ENCODE measurements around the gene HSPD1. TPM values are rescaled to one million over a fixed set of nuclear protein-coding genes. Genes with fewer than 3 reads are reported as not detected.
A peak's percentile ranks its signal among the peaks of the same experiment; 100 is the strongest.

The HSPD1 gene
- total RNA-seq, 1 donor from 2014 or later, result 539 TPM

DNA sequence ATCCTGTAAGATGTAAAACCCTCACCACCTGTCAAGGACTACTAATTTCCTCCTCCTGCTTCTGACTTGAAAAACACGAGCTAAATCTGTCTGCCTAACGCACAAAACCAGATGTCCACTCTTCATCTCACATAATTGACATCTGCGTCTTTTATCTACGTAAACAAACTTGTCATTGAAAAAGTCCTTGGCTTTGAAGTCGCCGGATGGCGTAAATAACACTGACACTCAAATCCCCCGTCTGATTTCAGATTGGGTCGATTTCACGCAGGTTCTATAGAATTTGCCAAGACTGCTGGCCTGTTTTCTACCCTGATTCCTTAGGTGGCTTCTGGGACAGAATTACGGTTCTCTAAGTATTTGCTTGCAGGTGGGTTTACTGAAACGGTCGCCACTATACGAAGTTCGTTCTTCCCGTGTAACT lies 15.7 kb upstream of the HSPD1 start:
- Histone ChIP-seq H3K9me3 (ENCODE audit: low read depth) (no peaks in the 10 kb centered on the region), H3K27me3 (no peaks in the 10 kb centered on the region), H3K4me2 (peak overlapping the region; percentile 97), H2AFZ (replicated peaks) (peak overlapping the region; percentile 94), H3K4me3 (peak overlapping the region; percentile 80), H3K79me2 (ENCODE audit: low read depth) (peaks cover 44% of the 10 kb centered on the region), H3K4me1 (peaks cover 14% of the 10 kb centered on the region), H3K27ac (peak overlapping the region; percentile 19), H4K20me1 (ENCODE audit: low read depth) (peaks cover 6% of the 10 kb centered on the region), H3K9ac (no peak overlapping the region), H3F3A (ENCODE audit: low read depth) (peaks cover 10% of the 10 kb centered on the region), H3K36me3 (peaks cover 6% of the 10 kb centered on the region)
- TF ChIP-seq EZH2phosphoT487 (IDR thresholded peaks at IDR 0.05) (no peak), EZH2 (IDR thresholded peaks at IDR 0.05) (no peak)
- TF ChIP-seq, protein P1, sequence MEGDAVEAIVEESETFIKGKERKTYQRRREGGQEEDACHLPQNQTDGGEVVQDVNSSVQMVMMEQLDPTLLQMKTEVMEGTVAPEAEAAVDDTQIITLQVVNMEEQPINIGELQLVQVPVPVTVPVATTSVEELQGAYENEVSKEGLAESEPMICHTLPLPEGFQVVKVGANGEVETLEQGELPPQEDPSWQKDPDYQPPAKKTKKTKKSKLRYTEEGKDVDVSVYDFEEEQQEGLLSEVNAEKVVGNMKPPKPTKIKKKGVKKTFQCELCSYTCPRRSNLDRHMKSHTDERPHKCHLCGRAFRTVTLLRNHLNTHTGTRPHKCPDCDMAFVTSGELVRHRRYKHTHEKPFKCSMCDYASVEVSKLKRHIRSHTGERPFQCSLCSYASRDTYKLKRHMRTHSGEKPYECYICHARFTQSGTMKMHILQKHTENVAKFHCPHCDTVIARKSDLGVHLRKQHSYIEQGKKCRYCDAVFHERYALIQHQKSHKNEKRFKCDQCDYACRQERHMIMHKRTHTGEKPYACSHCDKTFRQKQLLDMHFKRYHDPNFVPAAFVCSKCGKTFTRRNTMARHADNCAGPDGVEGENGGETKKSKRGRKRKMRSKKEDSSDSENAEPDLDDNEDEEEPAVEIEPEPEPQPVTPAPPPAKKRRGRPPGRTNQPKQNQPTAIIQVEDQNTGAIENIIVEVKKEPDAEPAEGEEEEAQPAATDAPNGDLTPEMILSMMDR (IDR thresholded peaks at IDR 0.05), result no peak
- Mint-ChIP-seq H3K9me3 (no peaks in the 10 kb centered on the region), H3K4me3 (peak overlapping the region; percentile 97), H3K27ac (peak overlapping the region; percentile 1), H3K4me1 (peaks cover 20% of the 10 kb centered on the region), H3K27me3 (ENCODE audit: insufficient read depth, low read depth) (peaks cover 2% of the 10 kb centered on the region), H3K36me3 (peaks cover 11% of the 10 kb centered on the region)
- no peak for DNase-seq (ENCODE audit: low spot score)

DNA sequence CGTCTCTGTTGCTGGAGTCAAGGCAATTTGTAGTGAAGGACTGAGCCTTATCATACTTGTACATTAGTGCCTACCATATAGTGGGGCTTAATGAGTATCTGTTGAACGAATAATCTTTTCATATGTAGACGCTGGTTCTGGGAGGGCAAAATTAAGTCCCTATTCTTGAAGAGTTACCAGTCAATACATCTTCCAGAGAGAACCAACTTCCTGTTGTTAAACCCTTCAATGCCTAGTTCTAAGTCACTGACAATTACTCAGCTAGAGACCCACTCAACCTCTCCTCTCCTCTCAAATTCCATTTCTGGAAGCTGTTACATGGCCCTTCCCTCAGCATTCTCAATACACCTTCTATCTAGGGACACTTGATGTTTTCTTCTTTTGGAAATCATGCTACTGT lies 15.1 kb upstream of the HSPD1 start:
- no peaks in the 10 kb centered on the region for H3K36me3 ChIP-seq
- TF ChIP-seq EZH2 (IDR thresholded peaks at IDR 0.05) (no peak), EZH2phosphoT487 (IDR thresholded peaks at IDR 0.05) (no peak)
- TF ChIP-seq, protein P1 (IDR thresholded peaks at IDR 0.05), result no peak
- no peak for DNase-seq (ENCODE audit: low spot score)
- no peak overlapping the region for H3K27ac ChIP-seq
- Mint-ChIP-seq H3K27me3 (ENCODE audit: insufficient read depth, low read depth) (peaks cover 2% of the 10 kb centered on the region), H3K4me3 (peak overlapping the region; percentile 97), H3K27ac (peak overlapping the region; percentile 1), H3K4me1 (peaks cover 20% of the 10 kb centered on the region), H3K36me3 (peaks cover 10% of the 10 kb centered on the region), H3K9me3 (no peaks in the 10 kb centered on the region)
- H3K9me3 ChIP-seq (ENCODE audit: low read depth), result no peaks in the 10 kb centered on the region
- H3F3A ChIP-seq (ENCODE audit: low read depth), result peaks cover 10% of the 10 kb centered on the region
- H3K27me3 ChIP-seq, result no peaks in the 10 kb centered on the region
- peaks cover 14% of the 10 kb centered on the region for H3K4me1 ChIP-seq
- H3K4me3 ChIP-seq, result peak overlapping the region; percentile 80
- H3K79me2 ChIP-seq (ENCODE audit: low read depth), result peaks cover 39% of the 10 kb centered on the region
- H3K4me2 ChIP-seq, result peak overlapping the region; percentile 97
- H3K9ac ChIP-seq, result no peak overlapping the region
- H4K20me1 ChIP-seq (ENCODE audit: low read depth), result peaks cover 6% of the 10 kb centered on the region
- H2AFZ ChIP-seq (replicated peaks), result peak overlapping the region; percentile 94

DNA sequence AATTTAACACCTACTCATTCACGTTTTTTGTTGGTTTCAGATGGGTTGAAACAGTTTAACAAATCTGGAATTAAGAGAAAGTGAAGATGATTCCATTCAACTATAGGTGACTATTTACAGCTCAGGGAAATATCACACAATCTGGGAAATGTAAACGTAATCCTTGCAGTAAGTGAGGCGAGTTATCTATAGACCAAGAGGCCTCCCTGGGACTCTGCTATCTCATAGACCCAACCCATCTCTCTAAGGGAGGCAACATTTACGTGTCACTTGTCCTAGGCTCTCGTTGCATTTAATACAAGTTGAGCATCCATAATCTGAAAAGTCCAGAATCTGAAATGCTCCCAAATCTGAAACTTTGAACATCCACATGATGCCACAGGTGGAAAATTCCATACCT lies 14.3 kb upstream of the HSPD1 start:
- Histone ChIP-seq H3K36me3 (no peaks in the 10 kb centered on the region), H3K4me2 (no peak overlapping the region), H3K9ac (no peak overlapping the region), H3K27me3 (no peaks in the 10 kb centered on the region), H3F3A (ENCODE audit: low read depth) (peaks cover 10% of the 10 kb centered on the region), H3K4me1 (peaks cover 14% of the 10 kb centered on the region), H2AFZ (replicated peaks) (no peak overlapping the region), H3K9me3 (ENCODE audit: low read depth) (no peaks in the 10 kb centered on the region), H3K4me3 (no peak overlapping the region), H4K20me1 (ENCODE audit: low read depth) (peaks cover 6% of the 10 kb centered on the region), H3K79me2 (ENCODE audit: low read depth) (peaks cover 30% of the 10 kb centered on the region), H3K27ac (no peak overlapping the region)
- Mint-ChIP-seq H3K4me1 (peaks cover 20% of the 10 kb centered on the region), H3K9me3 (no peaks in the 10 kb centered on the region), H3K36me3 (peaks cover 2% of the 10 kb centered on the region), H3K27ac (no peak overlapping the region), H3K27me3 (ENCODE audit: insufficient read depth, low read depth) (peaks cover 2% of the 10 kb centered on the region), H3K4me3 (no peak overlapping the region)
- no peak for TF ChIP-seq EZH2 (IDR thresholded peaks at IDR 0.05)
- no peak for DNase-seq (ENCODE audit: low spot score)

DNA sequence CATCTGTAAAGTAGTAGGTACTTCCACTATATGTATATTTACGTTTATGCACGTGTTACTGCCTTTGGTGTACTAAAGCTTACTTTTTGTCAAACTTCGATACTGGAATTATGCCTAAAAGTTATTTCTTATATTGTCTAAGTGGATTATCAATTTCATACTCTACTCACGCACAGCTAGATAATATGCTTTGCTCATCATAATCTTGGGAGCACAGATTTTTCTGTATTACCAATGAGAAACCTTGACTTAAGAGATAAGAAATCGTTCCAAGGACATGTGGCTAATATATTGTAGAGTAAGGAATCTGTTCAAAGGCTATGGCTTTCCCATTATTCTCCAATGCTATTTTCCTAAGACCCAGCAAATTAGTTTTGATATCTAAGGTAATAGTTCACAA lies 7.0 kb upstream of the HSPD1 start:
- TF ChIP-seq, protein P1 (IDR thresholded peaks at IDR 0.05), result no peak
- no peak for TF ChIP-seq EZH2 (IDR thresholded peaks at IDR 0.05)
- TF ChIP-seq EZH2phosphoT487 (IDR thresholded peaks at IDR 0.05), result no peak

More for the DNA sequence above, 7.0 kb upstream of the HSPD1 start:
- H3K4me2 ChIP-seq, result no peak overlapping the region
- H3K27ac ChIP-seq, result no peak overlapping the region
- H3K4me3 Mint-ChIP-seq, result no peak overlapping the region
- no peak for DNase-seq (ENCODE audit: low spot score)
- H3K36me3 Mint-ChIP-seq, result peaks cover 13% of the 10 kb centered on the region
- no peak overlapping the region for H2AFZ ChIP-seq (replicated peaks)
- peaks cover 7% of the 10 kb centered on the region for H4K20me1 ChIP-seq (ENCODE audit: low read depth)
- H3K9me3 ChIP-seq (ENCODE audit: low read depth), result no peaks in the 10 kb centered on the region
- H3K4me1 Mint-ChIP-seq, result peaks cover 10% of the 10 kb centered on the region
- H3K4me3 ChIP-seq, result no peak overlapping the region
- H3K9me3 Mint-ChIP-seq, result no peaks in the 10 kb centered on the region
- peaks cover 21% of the 10 kb centered on the region for H3K36me3 ChIP-seq
- H3K27ac Mint-ChIP-seq, result no peak overlapping the region
- H3K27me3 Mint-ChIP-seq (ENCODE audit: insufficient read depth, low read depth), result peaks cover 2% of the 10 kb centered on the region
- H3K27me3 ChIP-seq, result no peaks in the 10 kb centered on the region
- peaks cover 13% of the 10 kb centered on the region for H3K4me1 ChIP-seq
- H3F3A ChIP-seq (ENCODE audit: low read depth), result peaks cover 13% of the 10 kb centered on the region
- no peak overlapping the region for H3K9ac ChIP-seq
- peaks cover 32% of the 10 kb centered on the region for H3K79me2 ChIP-seq (ENCODE audit: low read depth)

Data from neural progenitor cell (in vitro differentiated cells).